HG03565 (cell line): ENCODE measurements around the gene RILPL2.
"Not testable (repeated sequence)": the region's sequence is repeated elsewhere in the genome, so short reads cannot be mapped to it uniquely, and the experiment has no call there.

Source experiments
- ATAC-seq: cut with Tn5 transposase; IDR thresholded peaks from one replicate; pipeline ENCODE4 v1.9.1; 2021; ENCODE audit warnings: mild to moderate bottlenecking, moderate library complexity; ENCODE audit not compliant: unreplicated experiment

Gene RILPL2

DNA sequence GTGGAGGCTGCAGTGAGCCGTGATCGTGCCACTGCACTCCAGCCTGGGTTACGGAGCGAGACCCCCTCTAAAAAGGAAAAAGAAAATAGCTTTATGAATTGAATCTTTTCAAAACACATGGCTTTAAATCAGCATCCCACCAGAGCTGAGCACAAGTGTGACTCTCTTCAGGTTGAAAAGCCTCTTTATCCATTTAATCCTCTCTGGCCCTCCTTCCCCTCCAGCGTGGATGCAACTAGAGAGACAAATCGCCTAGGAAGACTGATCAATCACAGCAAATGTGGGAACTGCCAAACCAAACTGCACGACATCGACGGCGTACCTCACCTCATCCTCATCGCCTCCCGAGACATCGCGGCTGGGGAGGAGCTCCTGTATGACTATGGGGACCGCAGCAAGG, 29.2 kb downstream of the RILPL2 start:
- ATAC-seq, result not testable (repeated sequence)

DNA sequence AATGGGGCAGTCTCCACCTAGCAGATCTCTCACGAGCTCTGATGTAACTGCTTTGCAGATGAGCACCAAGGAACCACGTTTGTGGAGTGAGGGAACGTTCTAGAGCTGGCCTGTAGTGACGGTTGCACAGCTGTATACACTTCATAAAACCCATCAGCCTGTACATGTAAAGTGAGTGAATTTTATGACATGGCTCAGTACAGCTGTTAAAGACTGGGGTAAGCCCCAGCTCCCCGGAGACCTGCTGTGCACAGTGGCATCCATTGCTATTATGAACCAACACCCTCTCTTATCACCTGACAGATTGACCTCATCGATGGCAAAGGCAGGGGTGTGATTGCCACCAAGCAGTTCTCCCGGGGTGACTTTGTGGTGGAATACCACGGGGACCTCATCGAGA, 31.9 kb downstream of the RILPL2 start:
- ATAC-seq, result no peak

DNA sequence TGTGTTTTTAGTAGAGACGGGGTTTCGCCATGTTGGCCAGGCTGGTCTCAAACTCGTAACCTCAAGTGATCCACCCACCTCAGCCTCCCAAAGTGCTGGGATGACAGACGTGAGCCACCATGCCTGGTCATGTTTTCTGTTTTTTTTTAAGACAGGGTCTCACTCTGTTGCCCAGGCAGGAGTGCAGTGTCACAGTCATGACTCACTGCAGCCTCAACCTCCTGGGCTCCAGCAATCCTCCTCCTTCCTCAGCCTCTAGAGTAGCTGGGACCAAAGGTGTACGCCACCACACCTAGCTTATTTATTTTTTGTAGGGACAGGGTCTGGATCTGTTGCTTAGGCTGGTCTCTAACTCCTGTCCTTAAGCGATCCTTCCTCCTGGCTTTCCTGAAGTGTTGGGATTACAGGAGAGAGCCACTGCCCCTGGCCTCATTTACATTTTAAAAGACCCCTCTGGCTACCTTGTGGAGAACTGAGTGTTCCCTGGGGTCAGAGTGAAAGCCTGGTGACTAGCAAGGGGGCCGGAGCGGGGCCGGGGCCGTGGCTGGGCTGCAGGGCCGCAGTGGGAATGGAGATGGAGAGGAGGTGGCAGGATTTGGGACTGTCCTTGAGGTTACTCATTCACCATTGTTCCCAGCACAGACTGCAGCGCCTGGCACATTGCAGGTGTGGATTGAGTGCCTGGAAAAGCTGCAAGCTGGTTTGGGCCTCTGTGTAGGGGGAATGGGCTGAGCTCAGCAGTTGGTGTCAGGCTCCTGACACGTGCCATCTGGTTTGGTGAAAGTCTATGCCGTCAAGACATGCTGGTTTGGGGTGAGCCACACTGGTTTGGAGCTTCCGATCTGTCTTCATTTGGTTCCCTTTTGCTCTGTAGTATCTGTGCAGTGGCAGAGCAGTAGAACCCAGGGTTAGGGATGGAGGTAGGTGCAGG, 34.5 kb downstream of the RILPL2 start:
- no peak for ATAC-seq

DNA sequence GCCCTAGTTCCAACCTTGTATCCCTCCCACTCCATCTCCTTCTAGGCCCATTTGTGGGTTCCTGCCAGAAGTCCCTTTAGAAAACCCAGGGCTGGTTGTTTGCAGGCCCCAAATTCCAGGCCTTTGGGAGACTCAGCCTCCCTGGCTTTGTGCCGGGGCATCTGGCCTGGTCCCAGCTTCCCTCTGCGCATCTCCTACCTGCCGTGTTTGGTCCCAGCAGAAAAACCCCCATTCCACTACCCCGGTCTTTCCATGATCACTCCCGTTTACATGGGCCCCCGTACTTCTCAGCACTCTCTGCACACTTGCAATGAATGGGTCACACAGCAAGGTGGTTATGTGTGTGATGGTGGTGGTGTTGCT, 37.2 kb downstream of the RILPL2 start:
- no peak for ATAC-seq

DNA sequence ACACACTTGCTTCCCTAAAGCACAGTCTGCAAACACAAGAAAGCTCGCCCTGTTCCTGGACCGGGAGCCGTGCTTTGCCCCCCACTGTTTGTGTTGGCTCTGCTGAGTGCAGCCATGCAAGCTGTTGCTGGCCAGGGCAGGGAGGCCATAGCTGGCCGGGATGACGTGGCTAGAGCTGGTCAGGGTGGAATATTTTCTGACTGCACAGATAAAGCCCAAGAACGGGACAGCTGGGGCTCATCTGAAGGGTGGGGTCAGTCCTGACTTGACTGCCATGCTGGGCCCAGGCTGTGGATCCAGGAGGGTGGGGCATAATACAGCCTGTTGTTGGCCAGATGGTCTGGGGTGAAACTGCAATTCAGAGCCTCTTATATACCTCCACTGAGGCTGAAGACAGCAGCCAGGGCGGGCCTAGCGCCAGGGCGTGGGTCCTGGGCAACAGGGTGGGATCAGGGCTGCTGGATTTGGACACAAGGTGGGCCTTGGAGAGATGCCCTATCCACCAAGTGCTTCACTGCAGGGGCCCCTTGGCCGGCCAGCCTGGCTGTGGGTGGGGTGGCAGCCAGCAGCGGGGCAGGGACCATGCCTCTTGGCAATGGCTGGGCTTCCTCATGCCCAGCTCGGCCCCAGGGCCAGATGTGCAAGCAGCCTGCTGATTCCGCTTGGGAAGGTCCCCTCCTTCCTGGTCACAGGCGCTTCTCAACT, 37.8 kb downstream of the RILPL2 start:
- no peak for ATAC-seq

DNA sequence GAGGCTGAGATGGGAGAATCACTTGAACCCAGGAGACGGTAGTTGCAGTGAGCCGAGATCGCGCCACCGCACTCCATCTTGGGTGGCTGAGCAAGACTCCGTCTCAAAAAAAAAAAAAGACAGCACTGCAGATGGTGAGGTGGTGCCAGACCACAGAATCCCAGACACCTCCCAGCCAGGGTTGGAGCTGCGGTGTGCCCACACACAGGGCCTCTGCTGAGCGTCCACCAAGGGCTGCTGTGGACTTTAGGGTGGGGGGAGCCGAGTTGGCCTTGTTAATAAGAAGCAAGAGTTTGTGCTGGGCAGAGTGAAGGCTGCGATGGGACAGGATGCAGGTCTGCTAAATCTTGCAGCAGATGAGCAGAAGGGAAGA, 38.3 kb downstream of the RILPL2 start:
- ATAC-seq, result no peak

DNA sequence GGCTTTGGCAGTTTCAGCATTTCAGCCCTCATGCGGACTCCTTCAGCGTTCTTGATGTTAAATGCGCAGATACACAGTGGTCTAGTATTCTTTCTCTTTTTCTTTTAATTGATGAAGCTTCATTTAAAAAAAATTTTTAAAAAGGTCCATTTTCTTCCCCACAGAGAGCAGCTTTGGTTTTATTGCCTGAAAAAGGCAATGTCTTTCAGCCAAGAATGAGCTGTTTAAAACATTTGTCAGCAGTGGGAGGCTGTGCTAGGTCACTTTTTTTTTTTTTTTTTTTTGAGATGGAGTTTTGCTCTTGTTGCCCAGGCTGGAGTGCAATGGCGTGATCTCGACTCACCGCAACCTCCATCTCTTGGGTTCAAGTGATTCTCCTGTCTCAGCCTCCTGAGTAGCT, 39.1 kb downstream of the RILPL2 start:
- ATAC-seq, result no peak

DNA sequence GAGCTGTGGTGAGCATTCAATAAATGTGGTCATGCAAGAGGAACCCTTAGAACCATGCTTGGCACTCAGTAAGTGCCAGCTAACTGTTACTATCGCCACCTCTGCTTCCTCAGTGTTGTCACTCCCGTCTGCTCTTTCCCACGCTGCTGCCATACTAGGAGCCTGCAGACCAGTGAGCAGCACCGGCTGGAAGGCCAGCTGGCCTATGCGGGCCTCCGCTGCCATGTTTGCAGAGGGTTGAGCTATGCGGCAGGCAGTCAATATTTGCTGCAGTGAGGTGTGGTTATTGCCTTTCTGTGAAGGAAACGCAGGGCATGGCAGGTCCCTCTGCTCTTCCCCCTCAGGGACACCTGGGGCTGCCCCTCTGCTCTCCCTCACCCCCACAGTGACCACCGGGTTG, 39.5 kb downstream of the RILPL2 start:
- ATAC-seq, result no peak

DNA sequence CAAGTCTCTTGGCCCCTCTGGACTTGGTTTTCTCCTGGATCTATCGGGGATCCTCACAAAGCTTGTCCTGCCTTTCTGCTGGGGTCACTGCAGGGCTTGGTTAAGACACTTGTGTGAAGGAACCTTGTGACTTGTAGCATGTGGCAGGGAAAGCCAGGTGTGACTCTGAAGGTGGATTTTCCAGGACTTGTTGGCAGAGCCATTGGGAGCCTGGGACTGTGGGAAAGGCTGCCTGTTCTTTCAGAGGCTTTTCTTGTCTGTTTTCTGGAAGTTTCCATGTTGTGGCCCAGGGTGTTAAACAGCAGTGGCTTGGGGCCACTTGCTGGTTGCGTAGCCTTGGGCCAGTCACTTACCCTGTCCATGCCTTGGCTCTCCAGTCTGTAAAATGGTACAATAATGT, 39.9 kb downstream of the RILPL2 start:
- no peak for ATAC-seq

DNA sequence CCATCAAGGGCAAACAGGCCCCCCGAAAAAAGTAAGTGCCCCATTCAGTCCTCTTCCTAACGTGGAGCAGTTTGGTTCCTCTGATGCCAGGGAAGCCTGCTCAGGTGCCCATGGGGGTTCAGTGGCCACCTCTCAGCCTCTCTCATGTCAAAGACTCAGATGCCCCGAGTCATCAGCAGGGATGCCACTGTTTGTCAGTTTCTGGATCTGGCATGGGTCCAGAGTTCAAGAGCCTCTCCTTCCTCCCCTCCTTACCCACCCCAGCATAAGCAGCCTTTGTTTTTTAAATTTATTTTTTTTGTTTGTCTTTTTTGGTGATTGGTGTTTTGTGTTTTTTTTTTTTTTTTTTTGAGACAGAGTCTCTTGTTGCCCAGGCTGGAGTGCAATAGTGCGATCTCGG, 41.2 kb downstream of the RILPL2 start:
- ATAC-seq, result no peak

DNA sequence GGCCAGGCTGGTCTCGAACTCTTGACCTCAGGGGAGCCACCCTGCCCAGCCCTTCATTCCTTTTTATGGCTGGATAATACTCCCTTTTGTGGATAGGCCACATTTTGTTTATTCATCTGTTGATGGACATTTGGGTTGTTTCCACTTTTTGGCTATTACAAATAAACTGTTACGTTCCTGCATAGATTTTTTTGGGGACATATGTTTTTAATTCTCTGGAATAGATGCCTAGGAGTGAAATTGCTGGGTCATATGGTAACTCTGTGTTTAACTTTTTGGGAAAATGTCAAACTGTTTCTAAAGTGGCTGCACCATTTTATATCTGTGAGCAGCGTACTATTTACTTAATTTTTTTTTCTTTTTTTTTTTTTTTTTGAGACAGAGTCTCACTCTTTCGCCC, 42.7 kb downstream of the RILPL2 start:
- no peak for ATAC-seq

DNA sequence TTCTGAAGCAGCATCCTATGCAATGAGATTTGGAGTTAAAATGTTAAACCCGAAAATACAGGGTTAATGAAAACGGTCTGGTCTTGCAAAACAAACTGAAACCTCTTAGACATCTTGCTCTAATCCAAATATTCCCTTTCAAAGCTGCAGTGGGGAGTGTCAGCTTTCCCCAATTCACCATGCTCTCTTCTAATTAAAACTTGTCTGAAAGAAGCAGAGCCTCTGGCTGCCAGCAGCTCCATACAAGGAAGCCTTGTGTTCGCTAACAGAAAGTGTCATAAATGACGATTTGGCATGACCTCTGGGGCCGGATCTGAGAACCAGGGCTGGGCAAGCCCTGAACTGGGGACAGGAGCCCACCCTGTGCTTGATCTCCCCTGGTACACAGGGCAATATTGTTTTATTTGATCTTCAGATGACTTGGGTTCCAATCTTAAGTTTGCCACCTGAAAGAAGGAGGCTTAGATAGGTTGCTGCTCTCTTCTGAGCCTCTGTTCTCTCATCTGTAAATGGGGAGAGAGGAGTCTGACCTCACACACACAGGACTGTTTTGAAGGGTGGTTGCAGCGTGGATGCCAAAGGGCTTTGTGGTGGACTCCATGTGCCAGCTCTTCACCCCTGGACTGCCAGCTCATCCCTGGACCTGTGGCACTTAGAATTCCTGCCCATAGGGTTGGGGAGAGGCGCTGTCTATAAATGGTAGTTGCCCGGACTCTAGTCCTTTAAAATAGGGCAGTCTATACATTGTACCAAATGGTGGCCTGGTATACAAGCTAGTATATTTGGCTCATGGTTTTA, 44.7 kb downstream of the RILPL2 start:
- no peak for ATAC-seq

DNA sequence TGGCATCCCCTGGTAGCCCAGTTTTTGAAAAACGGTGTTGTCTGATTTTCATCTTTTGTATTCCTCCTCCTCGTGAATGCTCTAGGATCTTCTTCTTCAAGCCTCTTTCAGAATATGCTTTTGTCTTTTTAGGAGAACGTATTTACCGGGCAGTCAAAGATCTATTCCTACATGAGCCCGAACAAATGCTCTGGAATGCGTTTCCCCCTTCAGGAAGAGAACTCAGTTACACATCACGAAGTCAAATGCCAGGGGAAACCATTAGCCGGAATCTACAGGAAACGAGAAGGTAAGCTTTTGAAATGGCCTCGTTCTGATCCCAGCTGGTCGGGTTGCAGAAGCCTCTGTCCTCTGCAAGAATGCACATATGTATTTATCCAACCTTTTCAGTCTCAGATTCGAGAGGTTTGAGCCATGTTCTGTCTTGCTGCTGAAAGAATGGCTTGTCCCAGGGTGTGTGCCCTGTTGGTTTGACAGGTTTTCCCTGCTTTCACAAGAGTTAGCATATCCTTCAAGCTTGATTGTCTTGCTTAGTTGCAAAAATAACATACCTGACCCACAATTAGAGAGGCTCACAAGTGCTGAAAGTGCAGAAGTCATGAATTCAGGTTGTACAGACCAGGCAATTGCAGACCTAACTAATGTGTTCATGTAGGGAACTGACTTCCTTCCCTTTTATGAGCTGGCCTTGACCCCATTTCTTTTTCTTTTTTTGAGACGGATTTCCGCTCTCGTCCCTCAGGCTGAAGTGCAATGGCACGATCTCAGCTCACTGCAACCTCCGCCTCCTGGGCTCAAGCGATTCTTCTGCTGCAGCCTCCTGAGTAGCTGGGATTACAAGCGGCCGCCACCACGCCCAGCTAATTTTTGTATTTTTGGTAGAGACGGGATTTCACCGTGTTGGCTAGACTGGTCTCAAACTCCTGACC, 45.7 kb downstream of the RILPL2 start:
- ATAC-seq, result no peak

DNA sequence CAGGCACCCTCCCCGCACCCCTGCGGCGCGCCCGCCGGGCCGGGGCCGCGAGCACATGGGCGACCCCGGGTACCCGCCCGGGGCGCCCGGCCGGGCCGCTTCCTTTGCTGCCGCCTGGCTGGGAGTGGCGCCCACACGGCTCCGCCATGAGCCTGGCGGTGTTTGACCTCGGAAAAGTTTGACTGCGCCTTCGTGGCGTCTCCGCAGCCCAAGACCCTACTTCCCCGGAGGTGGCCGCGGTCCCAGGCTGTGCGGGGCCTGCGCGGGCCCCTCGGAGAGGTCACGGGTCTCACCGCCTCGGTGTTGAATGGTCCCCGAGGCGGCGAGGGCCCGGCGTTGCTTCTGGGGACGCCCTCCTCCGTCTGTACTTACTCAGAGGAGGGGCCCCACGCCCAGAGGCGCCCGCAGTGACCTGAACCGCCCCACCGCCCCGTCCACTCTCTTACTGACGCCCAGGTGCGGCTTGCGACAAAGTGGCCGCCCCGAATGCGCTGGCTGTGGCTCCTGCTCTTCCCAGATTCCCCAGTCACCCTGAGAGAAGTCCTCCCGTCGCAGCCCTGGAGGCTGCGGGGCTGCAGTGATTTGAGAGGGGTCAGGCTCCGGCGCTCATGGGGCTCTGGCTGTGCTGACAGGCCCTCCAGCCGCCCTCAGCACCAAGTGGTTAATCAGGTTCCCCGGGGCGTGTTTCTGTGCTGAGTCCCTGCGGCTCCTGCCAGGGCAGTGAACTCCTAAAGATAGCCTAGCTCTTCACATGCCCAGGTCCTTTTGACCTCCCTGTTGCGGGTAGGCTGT, 46.7 kb downstream of the RILPL2 start:
- ATAC-seq, result no peak

DNA sequence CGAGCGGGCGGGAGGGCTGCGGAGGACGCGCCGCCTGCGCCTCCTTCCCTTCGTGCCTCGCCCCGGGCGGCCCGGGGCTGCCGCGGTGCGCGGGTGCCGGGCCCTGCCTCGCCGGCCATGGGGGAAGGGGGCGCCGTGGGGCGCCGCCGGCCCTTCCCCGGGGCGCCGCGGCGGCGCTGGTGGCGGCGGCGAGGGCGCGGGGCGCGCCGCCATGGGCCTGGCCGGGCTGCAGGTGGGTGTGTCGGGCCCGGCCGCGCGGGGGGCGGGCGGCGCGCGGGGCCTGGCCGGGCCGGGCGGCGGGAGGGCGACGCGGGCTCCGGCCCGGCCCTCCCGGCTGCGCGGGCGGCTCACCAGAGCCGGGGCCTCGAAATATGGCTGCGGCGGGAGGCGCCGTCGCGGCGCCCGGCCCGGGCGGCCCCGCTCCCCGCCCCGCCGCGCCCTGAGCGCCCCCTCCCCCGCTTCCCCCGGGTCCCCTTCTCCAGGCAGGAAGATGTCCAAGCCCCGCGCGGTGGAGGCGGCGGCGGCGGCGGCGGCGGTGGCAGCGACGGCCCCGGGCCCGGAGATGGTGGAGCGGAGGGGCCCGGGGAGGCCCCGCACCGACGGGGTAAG, 47.4 kb downstream of the RILPL2 start:
- no peak for ATAC-seq

DNA sequence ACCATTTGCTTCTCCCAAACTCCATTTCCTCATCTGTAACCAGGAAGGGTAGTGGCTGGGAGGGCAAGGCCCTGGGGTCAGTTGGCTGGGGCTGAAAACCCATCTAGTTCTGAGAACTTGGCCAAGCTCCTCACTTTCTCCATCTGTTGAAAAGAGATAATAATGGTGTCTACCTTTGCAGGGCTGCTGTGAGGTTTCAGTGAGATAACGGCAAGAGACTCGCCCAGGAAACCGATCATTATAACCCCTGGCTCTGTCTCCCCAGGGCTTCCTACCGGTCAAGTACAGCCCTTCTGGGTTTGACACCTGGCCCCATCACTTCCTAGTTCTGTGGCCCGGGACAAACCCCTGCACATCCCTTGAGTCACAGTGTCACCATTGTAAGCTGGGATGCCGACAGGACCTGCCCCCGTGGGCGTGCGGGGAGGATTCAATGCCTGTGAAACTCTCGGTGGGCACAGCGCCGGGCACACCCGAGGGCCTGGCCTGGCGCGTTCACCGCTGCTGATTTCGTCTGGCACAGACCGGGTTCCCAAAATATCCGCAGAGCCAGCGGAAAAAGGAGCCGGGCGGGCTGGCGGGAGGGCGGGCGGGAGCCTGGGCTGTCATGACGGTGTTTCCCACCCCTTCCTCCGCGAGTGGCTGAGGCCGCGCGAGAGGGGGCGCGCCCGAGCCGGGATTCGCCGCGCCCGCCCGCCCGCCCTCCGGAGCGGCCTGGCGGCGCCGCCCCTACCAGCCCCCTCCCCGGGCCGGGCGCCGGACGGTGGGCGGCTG, 48.1 kb downstream of the RILPL2 start:
- no peak for ATAC-seq

DNA sequence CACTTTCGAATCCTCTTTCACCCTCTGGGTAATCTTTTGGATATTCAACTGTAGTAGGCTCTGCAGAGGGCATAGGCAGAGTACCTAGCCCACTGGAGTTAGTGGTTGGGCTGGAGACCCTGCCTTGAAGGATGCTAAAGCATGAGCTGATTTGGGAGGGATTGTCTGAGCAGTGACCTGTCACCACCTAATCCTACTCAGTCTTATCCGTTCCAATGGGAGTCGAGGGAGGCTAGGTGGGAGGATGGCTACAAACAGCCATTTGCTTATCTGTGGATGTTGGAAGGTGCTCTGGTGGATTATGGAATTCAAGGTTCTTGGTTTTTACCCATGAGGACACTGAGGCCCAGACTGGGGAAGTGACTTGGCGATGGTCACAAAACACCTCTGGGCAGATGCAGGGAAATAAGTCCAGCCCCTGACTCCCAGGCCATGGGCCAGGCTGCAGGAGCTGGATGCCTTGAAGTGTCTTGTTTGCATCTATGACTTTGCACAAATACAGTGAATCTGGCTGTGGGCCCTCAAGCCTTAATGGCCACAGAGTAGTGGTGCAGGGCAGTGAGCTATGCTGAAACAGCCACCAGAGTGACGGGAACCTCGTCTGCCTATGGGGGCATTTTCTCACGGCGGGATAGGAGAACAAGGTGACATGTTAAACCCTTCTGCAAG, 48.8 kb downstream of the RILPL2 start:
- ATAC-seq, result no peak

DNA sequence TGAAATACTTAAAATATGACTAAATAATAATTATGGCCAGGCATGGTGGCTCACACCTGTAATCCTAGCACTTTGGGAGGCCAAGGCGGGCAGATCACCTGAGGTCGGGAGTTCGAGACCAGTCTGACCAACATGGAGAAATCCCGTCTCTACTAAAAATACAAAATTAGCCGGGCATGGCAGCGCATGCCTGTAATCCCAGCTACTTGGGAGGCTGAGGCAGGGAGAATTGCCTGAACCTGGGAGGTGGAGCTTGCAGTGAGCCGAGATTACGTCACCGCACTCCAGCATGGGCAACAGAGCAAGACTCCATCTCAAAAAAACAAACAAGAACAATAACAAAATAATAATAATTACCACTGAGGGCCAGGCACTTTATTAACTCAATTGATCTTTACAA, 50.9 kb downstream of the RILPL2 start:
- not testable (repeated sequence) for ATAC-seq
